Measurements from ENCODE around the gene SLC39A5.

Gene SLC39A5

DNA sequence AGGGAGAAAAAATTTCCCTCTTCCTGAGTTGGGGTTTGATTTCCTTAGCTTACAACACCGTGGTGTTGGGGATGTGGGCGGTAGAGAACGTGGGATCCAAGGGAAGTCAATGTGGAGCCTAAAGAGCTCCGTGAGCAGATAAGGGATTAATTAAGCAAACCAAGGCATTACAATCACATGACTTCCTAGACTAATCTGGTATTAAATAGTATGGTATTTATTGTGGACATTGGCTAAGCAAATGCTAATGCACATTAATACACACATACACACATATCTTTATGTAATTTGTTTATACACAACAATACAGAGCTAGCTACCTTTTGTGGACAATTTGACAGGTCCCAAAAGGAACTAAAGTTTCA, 7.3 kb upstream of the SLC39A5 start:
- TF ChIP-seq, protein P1, sequence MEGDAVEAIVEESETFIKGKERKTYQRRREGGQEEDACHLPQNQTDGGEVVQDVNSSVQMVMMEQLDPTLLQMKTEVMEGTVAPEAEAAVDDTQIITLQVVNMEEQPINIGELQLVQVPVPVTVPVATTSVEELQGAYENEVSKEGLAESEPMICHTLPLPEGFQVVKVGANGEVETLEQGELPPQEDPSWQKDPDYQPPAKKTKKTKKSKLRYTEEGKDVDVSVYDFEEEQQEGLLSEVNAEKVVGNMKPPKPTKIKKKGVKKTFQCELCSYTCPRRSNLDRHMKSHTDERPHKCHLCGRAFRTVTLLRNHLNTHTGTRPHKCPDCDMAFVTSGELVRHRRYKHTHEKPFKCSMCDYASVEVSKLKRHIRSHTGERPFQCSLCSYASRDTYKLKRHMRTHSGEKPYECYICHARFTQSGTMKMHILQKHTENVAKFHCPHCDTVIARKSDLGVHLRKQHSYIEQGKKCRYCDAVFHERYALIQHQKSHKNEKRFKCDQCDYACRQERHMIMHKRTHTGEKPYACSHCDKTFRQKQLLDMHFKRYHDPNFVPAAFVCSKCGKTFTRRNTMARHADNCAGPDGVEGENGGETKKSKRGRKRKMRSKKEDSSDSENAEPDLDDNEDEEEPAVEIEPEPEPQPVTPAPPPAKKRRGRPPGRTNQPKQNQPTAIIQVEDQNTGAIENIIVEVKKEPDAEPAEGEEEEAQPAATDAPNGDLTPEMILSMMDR (IDR thresholded peaks at IDR 0.05; ENCODE audit: borderline replicate concordance, control extremely low read depth, extremely low read depth, insufficient read depth, missing control alignments) = no peak
- DNase-seq (ENCODE audit: low spot score) = no peak
- in situ Hi-C loops (cut with MboI; ENCODE audit: low sequenced_read_pairs, unreplicated experiment) = loop anchor here (25.0 kb wide), 1 partner anchor 240 kb away; the partner anchor contains the start of genes MIP and SPRYD4

DNA sequence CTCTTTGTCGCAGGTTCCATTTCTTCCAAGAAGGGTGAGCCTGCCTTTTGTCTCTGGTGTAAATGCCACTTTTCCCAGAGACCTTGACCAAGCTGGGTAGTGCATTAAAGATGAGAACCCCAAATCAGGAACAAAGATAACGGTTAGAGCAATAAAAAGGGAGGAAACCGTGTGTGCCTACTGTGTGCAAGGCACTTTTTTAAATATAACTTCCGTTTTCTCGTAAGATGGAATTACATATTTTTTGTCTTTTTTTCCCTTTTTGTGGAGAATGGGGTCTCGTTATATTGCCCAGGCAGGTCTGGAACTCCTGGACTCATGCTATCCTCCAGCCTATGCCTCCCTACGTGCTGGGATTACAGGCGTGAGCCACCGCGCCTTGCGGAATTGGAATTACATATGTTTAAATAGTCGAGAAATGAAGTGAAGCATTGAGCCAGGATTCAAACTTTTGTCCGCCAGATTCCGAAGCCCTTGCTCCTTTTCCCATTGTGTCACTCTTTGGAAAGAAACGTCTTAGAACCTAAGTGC, 6.2 kb upstream of the SLC39A5 start:
- in situ Hi-C loops (cut with MboI; ENCODE audit: low sequenced_read_pairs, unreplicated experiment) = loop anchor here (25.0 kb wide), 1 partner anchor 239 kb away; the partner anchor contains the start of genes MIP and SPRYD4
- TF ChIP-seq, protein P1 (IDR thresholded peaks at IDR 0.05; ENCODE audit: borderline replicate concordance, control extremely low read depth, extremely low read depth, insufficient read depth, missing control alignments) = no peak
- DNase-seq (ENCODE audit: low spot score) = no peak

DNA sequence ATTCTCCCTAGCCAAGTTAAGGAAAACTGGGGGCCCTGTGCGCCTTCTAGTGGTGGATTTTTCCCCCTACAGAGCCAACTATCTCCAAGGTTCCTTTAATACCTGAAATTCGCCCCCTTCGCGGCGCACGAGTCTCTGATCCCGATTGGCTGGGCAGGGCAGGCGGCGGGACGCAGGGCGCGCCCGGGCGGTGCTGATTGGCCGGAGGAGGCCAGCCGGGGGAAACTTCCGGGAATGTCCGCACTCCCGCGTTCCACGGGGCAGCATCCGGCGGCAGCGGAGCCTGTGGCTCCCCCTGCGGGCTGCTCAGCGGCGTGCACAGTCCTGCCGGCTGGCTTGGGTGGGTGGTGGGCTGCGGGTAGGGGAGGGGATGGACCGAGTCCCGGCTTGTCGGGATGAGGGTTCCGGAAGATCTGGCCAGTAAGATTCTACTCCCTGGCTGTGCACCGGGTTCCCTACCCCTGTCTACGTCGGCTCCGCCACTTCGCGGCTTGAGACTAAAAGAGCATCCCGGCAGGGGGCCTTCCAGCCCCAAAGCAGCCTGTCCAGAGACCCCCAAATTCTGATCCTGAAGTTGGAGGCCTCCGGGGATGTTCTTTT, 5.6 kb upstream of the SLC39A5 start, which contains the start of gene NABP2:
Gene NABP2 (plus strand): TSS at position 241 of the 600 bp plus-strand sequence. CDS start 515 bp downstream, outside the sequence.
- in situ Hi-C loops (cut with MboI; ENCODE audit: low sequenced_read_pairs, unreplicated experiment) = loop anchor here (25.0 kb wide), 1 partner anchor 238 kb away; the partner anchor contains the start of genes MIP and SPRYD4
- peak; percentile 99 for DNase-seq (ENCODE audit: low spot score)
- TF ChIP-seq, protein P1 (IDR thresholded peaks at IDR 0.05; ENCODE audit: borderline replicate concordance, control extremely low read depth, extremely low read depth, insufficient read depth, missing control alignments) = peak; percentile 98

DNA sequence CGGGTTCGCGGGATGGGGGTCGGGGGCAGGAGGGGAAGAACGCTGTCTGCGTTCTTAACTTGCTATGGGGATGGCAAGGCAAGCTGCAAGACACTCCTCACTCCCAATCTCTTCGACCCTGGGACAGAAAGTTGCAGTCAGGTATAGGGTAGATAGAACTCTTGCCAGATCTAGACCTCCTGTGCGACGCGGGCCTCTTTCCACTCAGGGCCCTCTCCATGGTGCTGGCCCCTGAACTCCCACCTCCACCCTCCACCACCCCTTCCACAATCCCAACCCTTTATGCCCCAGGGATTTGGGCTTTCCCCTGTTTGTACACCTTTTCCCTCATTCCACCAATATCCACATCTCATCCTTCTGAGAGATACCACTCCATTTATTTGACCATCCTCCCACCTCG, 4.9 kb upstream of the SLC39A5 start:
- in situ Hi-C loops (cut with MboI; ENCODE audit: low sequenced_read_pairs, unreplicated experiment) = loop anchor here (25.0 kb wide), 1 partner anchor 237 kb away; the partner anchor contains the start of genes MIP and SPRYD4

DNA sequence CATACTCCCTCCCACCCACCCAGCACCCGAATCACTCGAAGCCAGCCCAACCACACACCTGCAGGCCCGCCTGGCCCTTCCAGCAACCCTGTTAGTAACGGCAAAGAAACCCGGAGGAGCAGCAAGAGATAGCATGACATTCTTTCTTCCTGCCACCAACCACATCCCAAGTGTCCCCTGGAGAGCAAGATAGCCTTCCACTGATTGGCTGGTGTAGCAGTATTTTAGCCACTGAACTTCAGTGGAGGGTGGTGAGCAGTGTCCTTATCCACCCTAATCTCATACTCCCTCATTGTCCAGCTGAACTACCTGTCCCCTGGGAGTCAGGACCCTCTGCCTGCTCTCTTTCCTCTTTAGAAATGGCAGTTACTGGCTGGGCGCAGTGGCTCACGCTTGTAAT, 769 bp upstream of the SLC39A5 start:
- in situ Hi-C loops (cut with MboI; ENCODE audit: low sequenced_read_pairs, unreplicated experiment) = no loop called here
- no peak for DNase-seq (ENCODE audit: low spot score)
- TF ChIP-seq, protein P1 (IDR thresholded peaks at IDR 0.05; ENCODE audit: borderline replicate concordance, control extremely low read depth, extremely low read depth, insufficient read depth, missing control alignments) = no peak

More for the DNA sequence above, 4.9 kb upstream of the SLC39A5 start:
- DNase-seq (ENCODE audit: low spot score) = peak; percentile 23
- TF ChIP-seq, protein P1 (IDR thresholded peaks at IDR 0.05; ENCODE audit: borderline replicate concordance, control extremely low read depth, extremely low read depth, insufficient read depth, missing control alignments) = no peak

DNA sequence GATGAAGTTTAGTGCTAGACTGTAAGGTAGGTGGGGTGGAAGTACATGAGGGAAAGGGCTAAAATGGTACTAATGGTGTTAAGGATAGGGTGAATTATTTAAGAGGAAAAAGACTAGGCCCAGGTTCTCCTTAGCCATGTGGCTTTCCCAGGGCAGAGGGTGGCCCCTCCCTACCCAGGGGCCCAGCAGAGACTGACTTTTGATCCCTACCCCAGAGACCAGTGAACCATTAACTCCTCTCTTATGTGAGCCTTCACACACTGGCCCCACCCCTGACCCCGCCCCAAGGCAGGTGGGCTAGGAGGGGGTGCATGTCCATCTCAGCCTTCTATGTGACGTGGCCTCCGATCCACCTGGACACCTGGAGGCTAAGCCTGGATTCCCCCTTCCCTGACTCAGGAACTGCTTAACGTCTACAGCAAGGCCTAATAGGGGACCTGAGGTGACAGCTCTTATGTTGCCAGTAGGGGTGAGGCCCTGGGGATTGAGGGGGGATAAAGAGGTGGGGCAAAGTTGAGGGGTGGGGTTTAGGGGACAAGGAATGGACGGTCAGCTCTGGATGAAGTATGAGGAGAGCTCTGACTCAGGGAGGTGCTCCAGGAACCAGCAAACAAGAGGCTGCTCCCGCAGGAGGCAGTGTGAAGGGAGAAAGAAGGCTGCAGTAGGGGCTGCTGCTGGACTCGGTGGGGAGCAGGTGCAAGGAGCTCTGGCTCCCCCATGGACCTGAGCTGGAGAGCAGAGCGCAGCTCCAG, 757 bp downstream of the SLC39A5 start:
- peak; percentile 34 for DNase-seq (ENCODE audit: low spot score)
- TF ChIP-seq, protein P1 (IDR thresholded peaks at IDR 0.05; ENCODE audit: borderline replicate concordance, control extremely low read depth, extremely low read depth, insufficient read depth, missing control alignments) = no peak
- in situ Hi-C loops (cut with MboI; ENCODE audit: low sequenced_read_pairs, unreplicated experiment) = no loop called here
